Measurements from ENCODE around the gene GIPC3. TPM values are rescaled to one million over a fixed set of nuclear protein-coding genes. Genes with fewer than 3 reads are reported as not detected.
A peak's percentile ranks its signal among the peaks of the same experiment; 100 is the strongest.
"Not testable (repeated sequence)": the region's sequence is repeated elsewhere in the genome, so short reads cannot be mapped to it uniquely, and the experiment has no call there.

GIPC3 gene
- total and polyA plus RNA-seq, 5 donors = 0.89 to 2.1 (median 1.2) TPM

GRCh38 chr19:3620145-3620816 lies 35.0 kb downstream of the GIPC3 start:
- Histone ChIP-seq H3K9me3 (ENCODE audit: control insufficient read depth, low read length) (no peaks in the 10 kb centered on the region), H3K27ac (ENCODE audit: low read length) (no peak overlapping the region), H3K27me3 (ENCODE audit: control insufficient read depth, insufficient read depth) (no peaks in the 10 kb centered on the region), H3K4me1 (ENCODE audit: control insufficient read depth, insufficient read depth, low read length) (no peaks in the 10 kb centered on the region), H3K4me3 (ENCODE audit: low read length) (no peak overlapping the region)
- intact Hi-C loops (cut with DNase I) = loop anchor here in 1 of 4 donors (10.0 kb wide), 1 partner anchor 45 kb away; the partner anchor contains the start of gene HMG20B
- ATAC-seq (no peak), DNase-seq (peak in 2 of 3 donors; percentile 73 to 74)
- 84% methylated on average over 19 of the region's 19 CpGs for WGBS

- Histone ChIP-seq H3K9me3 (ENCODE audit: control insufficient read depth, low read length) (no peaks in the 10 kb centered on the region), H3K27me3 (ENCODE audit: control insufficient read depth, insufficient read depth) (no peaks in the 10 kb centered on the region), H3K27ac (ENCODE audit: low read length) (no peak overlapping the region), H3K4me1 (ENCODE audit: control insufficient read depth, insufficient read depth, low read length) (no peaks in the 10 kb centered on the region), H3K4me3 (ENCODE audit: low read length) (no peak overlapping the region)
- WGBS = 84% methylated on average over 24 of the region's 24 CpGs
- intact Hi-C loops (cut with DNase I) = loop anchor here in 1 of 4 donors (10.0 kb wide), 1 partner anchor 46 kb away; the partner anchor contains the start of gene HMG20B
- DNase-seq = peak in 1 of 3 donors; percentile 47
- no peak for ATAC-seq
Observed at GRCh38 chr19:3620817-3621547, 35.7 kb downstream of the GIPC3 start.

GRCh38 chr19:3621689-3622088 lies 36.4 kb downstream of the GIPC3 start:
- H3K4me3 ChIP-seq (ENCODE audit: low read length) = no peak overlapping the region
- H3K27ac ChIP-seq (ENCODE audit: low read length) = no peak overlapping the region
- H3K27me3 ChIP-seq (ENCODE audit: control insufficient read depth, insufficient read depth) = no peaks in the 10 kb centered on the region
- no peaks in the 10 kb centered on the region for H3K9me3 ChIP-seq (ENCODE audit: control insufficient read depth, low read length)
- WGBS = 94% methylated on average over 15 of the region's 15 CpGs
- ATAC-seq = no peak
- no peak for DNase-seq
- intact Hi-C loops (cut with DNase I) = loop anchor here in 1 of 4 donors (10.0 kb wide), 1 partner anchor 47 kb away; the partner anchor contains the start of gene HMG20B
- no peaks in the 10 kb centered on the region for H3K4me1 ChIP-seq (ENCODE audit: control insufficient read depth, insufficient read depth, low read length)

DNA sequence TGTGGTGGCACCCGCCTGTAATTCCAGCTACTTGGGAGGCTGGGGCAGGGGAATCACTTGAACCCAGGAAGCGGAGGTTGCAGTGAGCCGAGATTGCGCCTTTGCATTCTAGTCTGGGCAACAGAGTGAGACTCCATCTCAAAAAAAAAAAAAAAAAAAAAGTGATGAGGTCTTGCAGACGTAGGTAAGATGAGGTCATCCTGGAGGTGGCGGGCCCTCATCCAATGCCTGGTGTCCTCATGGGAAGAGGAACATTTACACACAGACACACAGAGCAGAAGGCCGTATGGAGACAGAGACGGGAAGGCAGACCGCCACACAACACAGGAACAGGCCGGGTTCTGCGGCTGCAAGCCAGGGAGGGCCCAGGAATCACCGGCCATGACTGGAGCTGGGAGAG lies 36.9 kb downstream of the GIPC3 start:
- ATAC-seq = no peak
- 80% methylated on average over 12 of the region's 12 CpGs for WGBS
- Histone ChIP-seq H3K27ac (ENCODE audit: low read length) (no peak overlapping the region), H3K4me3 (ENCODE audit: low read length) (no peak overlapping the region), H3K27me3 (ENCODE audit: control insufficient read depth, insufficient read depth) (no peaks in the 10 kb centered on the region), H3K9me3 (ENCODE audit: control insufficient read depth, low read length) (no peaks in the 10 kb centered on the region), H3K4me1 (ENCODE audit: control insufficient read depth, insufficient read depth, low read length) (no peaks in the 10 kb centered on the region)
- DNase-seq = no peak
- intact Hi-C loops (cut with DNase I) = loop anchor here in 1 of 4 donors (10.0 kb wide), 1 partner anchor 47 kb away; the partner anchor contains the start of gene HMG20B

DNA sequence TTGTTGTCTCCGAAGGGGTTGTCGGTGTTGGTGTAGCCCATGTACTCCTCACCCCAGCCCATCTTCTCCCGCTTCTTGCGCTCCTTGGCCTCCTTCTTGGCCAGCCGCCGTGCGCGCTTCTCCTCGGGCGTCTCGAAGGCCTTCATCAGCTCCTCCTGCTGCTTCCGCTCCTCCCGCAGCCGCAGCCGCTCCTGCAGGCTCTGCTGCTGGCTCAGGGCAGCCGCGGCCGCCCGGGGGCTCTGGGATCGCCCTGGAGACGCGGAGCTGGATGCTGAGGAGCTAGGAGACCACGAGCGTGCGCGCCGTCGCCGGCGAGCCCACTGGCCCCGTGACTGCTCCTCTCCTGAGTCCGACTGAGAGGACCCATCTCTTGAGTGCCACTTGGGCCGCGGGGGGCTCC lies 38.4 kb downstream of the GIPC3 start:
- Histone ChIP-seq H3K27ac (ENCODE audit: low read length) (no peak overlapping the region), H3K27me3 (ENCODE audit: control insufficient read depth, insufficient read depth) (no peaks in the 10 kb centered on the region), H3K9me3 (ENCODE audit: control insufficient read depth, low read length) (no peaks in the 10 kb centered on the region), H3K4me3 (ENCODE audit: low read length) (no peak overlapping the region), H3K4me1 (ENCODE audit: control insufficient read depth, insufficient read depth, low read length) (no peaks in the 10 kb centered on the region)
- intact Hi-C loops (cut with DNase I) = loop anchor here in 1 of 4 donors (10.0 kb wide), 1 partner anchor 49 kb away; the partner anchor contains the start of gene HMG20B
- 93% methylated on average over 34 of the region's 34 CpGs for WGBS
- ATAC-seq (no peak), DNase-seq (peak in 1 of 3 donors; percentile 47)

DNA sequence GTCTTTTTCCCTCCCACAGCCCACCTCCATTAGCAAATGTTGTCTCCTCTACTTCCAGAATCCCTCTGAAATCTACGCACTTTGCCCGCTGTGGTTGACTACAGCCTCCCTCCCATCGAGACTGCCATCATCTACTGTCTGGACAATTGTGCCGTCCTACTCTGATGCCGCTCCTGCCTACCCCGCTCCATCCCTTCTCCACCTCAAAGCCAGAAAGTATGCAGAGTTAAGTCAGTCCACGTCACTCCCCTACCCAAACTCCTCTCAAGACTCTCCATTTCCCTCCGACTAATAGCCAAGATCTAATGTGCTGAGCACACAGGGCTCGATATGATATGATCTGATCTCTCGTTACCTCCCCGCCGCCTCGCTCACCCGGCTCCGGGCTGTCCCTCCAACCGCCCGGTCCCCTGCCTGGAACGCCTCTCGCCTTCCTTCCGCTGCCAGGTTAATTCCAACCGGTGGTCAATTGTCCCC lies 40.8 kb downstream of the GIPC3 start:
- ATAC-seq (peak in 1 of 2 donors; percentile 2), DNase-seq (no peak)
- H3K27ac ChIP-seq (ENCODE audit: low read length) = peak overlapping the region; percentile 86
- peak overlapping the region; percentile 46 for H3K4me3 ChIP-seq (ENCODE audit: low read length)
- H3K4me1 ChIP-seq (ENCODE audit: control insufficient read depth, insufficient read depth, low read length) = no peaks in the 10 kb centered on the region
- intact Hi-C loops (cut with DNase I) = loop anchor here in 1 of 4 donors (10.0 kb wide), 1 partner anchor 51 kb away; the partner anchor contains the start of gene HMG20B
- no peaks in the 10 kb centered on the region for H3K27me3 ChIP-seq (ENCODE audit: control insufficient read depth, insufficient read depth)
- 2% methylated on average over 21 of the region's 21 CpGs for WGBS
- no peaks in the 10 kb centered on the region for H3K9me3 ChIP-seq (ENCODE audit: control insufficient read depth, low read length)

GRCh38 chr19:3626473-3627350 lies 41.4 kb downstream of the GIPC3 start, which contains the start of gene CACTIN:
CACTIN (minus strand) TSS chr19:3626790; CDS start chr19:3626762, 28 bp downstream.
- H3K27me3 ChIP-seq (ENCODE audit: control insufficient read depth, insufficient read depth) = no peaks in the 10 kb centered on the region
- intact Hi-C loops (cut with DNase I) = loop anchor here in 1 of 4 donors (10.0 kb wide), 1 partner anchor 52 kb away; the partner anchor contains the start of gene HMG20B
- H3K4me1 ChIP-seq (ENCODE audit: control insufficient read depth, insufficient read depth, low read length) = no peaks in the 10 kb centered on the region
- H3K27ac ChIP-seq (ENCODE audit: low read length) = peak within 1 kb of the TSS; percentile 86
- ATAC-seq = peak; percentile 97 to 98
- peak within 1 kb of the TSS; percentile 46 for H3K4me3 ChIP-seq (ENCODE audit: low read length)
- no peaks in the 10 kb centered on the region for H3K9me3 ChIP-seq (ENCODE audit: control insufficient read depth, low read length)
- under 1% methylated on average over 80 of the region's 80 CpGs for WGBS
- DNase-seq = peak; percentile 99 to 100 (median 100)

DNA sequence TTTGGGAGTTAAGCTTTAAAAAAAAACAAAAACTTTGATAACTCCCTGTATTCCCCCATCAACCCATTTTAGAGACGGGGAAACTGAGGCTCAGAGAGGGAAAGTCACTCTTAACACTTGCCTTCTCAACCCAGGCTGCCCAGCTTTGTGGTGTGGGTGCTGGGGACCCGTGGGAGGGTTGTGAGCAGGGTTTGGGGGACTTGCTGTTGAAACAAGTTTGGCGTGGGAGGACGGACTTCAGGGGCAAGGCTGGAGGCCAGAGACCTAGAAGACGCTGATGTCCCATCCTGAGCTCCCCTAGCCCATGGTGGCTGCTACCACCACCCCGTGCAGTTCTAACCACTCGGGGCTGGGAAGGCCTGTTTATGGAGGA lies 42.1 kb downstream of the GIPC3 start:
- H3K27ac ChIP-seq (ENCODE audit: low read length) = no peak overlapping the region
- no peaks in the 10 kb centered on the region for H3K4me1 ChIP-seq (ENCODE audit: control insufficient read depth, insufficient read depth, low read length)
- intact Hi-C loops (cut with DNase I) = loop anchor here in 1 of 4 donors (10.0 kb wide), 1 partner anchor 53 kb away; the partner anchor contains the start of gene HMG20B
- no peaks in the 10 kb centered on the region for H3K27me3 ChIP-seq (ENCODE audit: control insufficient read depth, insufficient read depth)
- WGBS = 63% methylated on average over 7 of the region's 7 CpGs
- DNase-seq (peak in 1 of 3 donors; percentile 56), ATAC-seq (no peak)
- H3K4me3 ChIP-seq (ENCODE audit: low read length) = no peak overlapping the region
- H3K9me3 ChIP-seq (ENCODE audit: control insufficient read depth, low read length) = no peaks in the 10 kb centered on the region

- not testable (repeated sequence) for ATAC-seq; H3K4me1 ChIP-seq (ENCODE audit: control insufficient read depth, insufficient read depth, low read length); H3K27me3 ChIP-seq (ENCODE audit: control insufficient read depth, insufficient read depth); H3K9me3 ChIP-seq (ENCODE audit: control insufficient read depth, low read length); DNase-seq; H3K27ac ChIP-seq (ENCODE audit: low read length); H3K4me3 ChIP-seq (ENCODE audit: low read length)
- intact Hi-C loops (cut with DNase I) = loop anchor here in 1 of 4 donors (10.0 kb wide), 1 partner anchor 54 kb away; the partner anchor contains the start of gene HMG20B
- 68% methylated on average over 9 of the region's 9 CpGs for WGBS
Observed at GRCh38 chr19:3628766-3629165, 43.5 kb downstream of the GIPC3 start.

Measured in right cardiac atrium (tissue), 5 donors.